Measurements from ENCODE around the gene VEZT. TPM values are rescaled to one million over a fixed set of nuclear protein-coding genes. Genes with fewer than 3 reads are reported as not detected.

Gene VEZT
- total and polyA plus RNA-seq, 9 of the 15 experiments (the other 6 are each of a cell fraction or from before 2014, with no cell fraction given), result 16.1 to 61.5 (median 32.6) TPM

DNA sequence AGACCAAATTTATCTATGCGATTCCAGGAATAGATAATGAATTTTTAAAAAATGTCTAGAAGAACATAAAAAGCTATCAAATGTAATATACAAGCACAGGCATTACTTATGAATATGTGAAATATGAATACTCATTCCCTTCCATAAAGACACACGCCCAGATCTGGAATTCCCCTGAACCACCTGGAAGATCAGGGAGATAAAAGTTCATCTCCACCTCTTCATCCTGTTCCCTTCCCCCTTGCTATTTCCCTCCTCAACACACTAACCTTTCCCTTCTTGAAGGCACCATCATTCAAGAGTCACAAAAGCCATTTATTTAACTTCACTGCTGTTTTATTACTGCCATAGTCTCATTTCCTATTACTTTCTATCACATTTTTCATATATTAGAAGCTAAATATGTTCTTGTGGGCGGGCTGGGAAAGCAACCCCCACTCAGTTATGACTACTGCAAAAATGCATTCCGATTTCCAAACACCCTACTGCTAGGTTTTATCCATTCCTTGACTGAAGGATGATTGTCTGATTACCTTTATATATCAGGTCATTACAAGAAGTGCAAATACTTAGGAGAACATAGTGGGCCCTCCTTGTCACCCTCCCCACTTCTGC, 16.4 kb upstream of the VEZT start (continued):
- TF ChIP-seq, protein P1, sequence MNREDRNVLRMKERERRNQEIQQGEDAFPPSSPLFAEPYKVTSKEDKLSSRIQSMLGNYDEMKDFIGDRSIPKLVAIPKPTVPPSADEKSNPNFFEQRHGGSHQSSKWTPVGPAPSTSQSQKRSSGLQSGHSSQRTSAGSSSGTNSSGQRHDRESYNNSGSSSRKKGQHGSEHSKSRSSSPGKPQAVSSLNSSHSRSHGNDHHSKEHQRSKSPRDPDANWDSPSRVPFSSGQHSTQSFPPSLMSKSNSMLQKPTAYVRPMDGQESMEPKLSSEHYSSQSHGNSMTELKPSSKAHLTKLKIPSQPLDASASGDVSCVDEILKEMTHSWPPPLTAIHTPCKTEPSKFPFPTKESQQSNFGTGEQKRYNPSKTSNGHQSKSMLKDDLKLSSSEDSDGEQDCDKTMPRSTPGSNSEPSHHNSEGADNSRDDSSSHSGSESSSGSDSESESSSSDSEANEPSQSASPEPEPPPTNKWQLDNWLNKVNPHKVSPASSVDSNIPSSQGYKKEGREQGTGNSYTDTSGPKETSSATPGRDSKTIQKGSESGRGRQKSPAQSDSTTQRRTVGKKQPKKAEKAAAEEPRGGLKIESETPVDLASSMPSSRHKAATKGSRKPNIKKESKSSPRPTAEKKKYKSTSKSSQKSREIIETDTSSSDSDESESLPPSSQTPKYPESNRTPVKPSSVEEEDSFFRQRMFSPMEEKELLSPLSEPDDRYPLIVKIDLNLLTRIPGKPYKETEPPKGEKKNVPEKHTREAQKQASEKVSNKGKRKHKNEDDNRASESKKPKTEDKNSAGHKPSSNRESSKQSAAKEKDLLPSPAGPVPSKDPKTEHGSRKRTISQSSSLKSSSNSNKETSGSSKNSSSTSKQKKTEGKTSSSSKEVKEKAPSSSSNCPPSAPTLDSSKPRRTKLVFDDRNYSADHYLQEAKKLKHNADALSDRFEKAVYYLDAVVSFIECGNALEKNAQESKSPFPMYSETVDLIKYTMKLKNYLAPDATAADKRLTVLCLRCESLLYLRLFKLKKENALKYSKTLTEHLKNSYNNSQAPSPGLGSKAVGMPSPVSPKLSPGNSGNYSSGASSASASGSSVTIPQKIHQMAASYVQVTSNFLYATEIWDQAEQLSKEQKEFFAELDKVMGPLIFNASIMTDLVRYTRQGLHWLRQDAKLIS (CRISPR knock-in tag; IDR thresholded peaks at IDR 0.05), result no peak
- TF ChIP-seq, protein P2, sequence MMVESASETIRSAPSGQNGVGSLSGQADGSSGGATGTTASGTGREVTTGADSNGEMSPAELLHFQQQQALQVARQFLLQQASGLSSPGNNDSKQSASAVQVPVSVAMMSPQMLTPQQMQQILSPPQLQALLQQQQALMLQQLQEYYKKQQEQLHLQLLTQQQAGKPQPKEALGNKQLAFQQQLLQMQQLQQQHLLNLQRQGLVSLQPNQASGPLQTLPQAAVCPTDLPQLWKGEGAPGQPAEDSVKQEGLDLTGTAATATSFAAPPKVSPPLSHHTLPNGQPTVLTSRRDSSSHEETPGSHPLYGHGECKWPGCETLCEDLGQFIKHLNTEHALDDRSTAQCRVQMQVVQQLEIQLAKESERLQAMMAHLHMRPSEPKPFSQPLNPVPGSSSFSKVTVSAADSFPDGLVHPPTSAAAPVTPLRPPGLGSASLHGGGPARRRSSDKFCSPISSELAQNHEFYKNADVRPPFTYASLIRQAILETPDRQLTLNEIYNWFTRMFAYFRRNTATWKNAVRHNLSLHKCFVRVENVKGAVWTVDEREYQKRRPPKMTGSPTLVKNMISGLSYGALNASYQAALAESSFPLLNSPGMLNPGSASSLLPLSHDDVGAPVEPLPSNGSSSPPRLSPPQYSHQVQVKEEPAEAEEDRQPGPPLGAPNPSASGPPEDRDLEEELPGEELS (CRISPR knock-in tag; IDR thresholded peaks at IDR 0.05; ENCODE audit: borderline replicate concordance), result no peak
- TF ChIP-seq HNRNPK (IDR thresholded peaks at IDR 0.05; ENCODE audit: low read depth, low read length, poor library complexity, severe bottlenecking), result no peak
- TF ChIP-seq, protein P3, sequence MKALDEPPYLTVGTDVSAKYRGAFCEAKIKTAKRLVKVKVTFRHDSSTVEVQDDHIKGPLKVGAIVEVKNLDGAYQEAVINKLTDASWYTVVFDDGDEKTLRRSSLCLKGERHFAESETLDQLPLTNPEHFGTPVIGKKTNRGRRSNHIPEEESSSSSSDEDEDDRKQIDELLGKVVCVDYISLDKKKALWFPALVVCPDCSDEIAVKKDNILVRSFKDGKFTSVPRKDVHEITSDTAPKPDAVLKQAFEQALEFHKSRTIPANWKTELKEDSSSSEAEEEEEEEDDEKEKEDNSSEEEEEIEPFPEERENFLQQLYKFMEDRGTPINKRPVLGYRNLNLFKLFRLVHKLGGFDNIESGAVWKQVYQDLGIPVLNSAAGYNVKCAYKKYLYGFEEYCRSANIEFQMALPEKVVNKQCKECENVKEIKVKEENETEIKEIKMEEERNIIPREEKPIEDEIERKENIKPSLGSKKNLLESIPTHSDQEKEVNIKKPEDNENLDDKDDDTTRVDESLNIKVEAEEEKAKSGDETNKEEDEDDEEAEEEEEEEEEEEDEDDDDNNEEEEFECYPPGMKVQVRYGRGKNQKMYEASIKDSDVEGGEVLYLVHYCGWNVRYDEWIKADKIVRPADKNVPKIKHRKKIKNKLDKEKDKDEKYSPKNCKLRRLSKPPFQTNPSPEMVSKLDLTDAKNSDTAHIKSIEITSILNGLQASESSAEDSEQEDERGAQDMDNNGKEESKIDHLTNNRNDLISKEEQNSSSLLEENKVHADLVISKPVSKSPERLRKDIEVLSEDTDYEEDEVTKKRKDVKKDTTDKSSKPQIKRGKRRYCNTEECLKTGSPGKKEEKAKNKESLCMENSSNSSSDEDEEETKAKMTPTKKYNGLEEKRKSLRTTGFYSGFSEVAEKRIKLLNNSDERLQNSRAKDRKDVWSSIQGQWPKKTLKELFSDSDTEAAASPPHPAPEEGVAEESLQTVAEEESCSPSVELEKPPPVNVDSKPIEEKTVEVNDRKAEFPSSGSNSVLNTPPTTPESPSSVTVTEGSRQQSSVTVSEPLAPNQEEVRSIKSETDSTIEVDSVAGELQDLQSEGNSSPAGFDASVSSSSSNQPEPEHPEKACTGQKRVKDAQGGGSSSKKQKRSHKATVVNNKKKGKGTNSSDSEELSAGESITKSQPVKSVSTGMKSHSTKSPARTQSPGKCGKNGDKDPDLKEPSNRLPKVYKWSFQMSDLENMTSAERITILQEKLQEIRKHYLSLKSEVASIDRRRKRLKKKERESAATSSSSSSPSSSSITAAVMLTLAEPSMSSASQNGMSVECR (CRISPR knock-in tag; IDR thresholded peaks at IDR 0.05), result no peak
- TF ChIP-seq NFYB (IDR thresholded peaks at IDR 0.05; ENCODE audit: extremely low read depth, insufficient read length), result no peak
- TF ChIP-seq, protein P4, sequence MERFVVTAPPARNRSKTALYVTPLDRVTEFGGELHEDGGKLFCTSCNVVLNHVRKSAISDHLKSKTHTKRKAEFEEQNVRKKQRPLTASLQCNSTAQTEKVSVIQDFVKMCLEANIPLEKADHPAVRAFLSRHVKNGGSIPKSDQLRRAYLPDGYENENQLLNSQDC (CRISPR knock-in tag; IDR thresholded peaks at IDR 0.05), result no peak
- TF ChIP-seq, protein P5, sequence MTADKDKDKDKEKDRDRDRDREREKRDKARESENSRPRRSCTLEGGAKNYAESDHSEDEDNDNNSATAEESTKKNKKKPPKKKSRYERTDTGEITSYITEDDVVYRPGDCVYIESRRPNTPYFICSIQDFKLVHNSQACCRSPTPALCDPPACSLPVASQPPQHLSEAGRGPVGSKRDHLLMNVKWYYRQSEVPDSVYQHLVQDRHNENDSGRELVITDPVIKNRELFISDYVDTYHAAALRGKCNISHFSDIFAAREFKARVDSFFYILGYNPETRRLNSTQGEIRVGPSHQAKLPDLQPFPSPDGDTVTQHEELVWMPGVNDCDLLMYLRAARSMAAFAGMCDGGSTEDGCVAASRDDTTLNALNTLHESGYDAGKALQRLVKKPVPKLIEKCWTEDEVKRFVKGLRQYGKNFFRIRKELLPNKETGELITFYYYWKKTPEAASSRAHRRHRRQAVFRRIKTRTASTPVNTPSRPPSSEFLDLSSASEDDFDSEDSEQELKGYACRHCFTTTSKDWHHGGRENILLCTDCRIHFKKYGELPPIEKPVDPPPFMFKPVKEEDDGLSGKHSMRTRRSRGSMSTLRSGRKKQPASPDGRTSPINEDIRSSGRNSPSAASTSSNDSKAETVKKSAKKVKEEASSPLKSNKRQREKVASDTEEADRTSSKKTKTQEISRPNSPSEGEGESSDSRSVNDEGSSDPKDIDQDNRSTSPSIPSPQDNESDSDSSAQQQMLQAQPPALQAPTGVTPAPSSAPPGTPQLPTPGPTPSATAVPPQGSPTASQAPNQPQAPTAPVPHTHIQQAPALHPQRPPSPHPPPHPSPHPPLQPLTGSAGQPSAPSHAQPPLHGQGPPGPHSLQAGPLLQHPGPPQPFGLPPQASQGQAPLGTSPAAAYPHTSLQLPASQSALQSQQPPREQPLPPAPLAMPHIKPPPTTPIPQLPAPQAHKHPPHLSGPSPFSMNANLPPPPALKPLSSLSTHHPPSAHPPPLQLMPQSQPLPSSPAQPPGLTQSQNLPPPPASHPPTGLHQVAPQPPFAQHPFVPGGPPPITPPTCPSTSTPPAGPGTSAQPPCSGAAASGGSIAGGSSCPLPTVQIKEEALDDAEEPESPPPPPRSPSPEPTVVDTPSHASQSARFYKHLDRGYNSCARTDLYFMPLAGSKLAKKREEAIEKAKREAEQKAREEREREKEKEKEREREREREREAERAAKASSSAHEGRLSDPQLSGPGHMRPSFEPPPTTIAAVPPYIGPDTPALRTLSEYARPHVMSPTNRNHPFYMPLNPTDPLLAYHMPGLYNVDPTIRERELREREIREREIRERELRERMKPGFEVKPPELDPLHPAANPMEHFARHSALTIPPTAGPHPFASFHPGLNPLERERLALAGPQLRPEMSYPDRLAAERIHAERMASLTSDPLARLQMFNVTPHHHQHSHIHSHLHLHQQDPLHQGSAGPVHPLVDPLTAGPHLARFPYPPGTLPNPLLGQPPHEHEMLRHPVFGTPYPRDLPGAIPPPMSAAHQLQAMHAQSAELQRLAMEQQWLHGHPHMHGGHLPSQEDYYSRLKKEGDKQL (CRISPR knock-in tag; IDR thresholded peaks at IDR 0.05; ENCODE audit: borderline replicate concordance), result no peak
- TF ChIP-seq ETV1 (tag; conservative IDR thresholded peaks at IDR 0.05; ENCODE audit: low read depth), result no peak

Measured in K562 (cell line).